Tibial artery (tissue), 4 donors: ENCODE results near the gene ADAMTS3.

Source experiments
- DNase-seq, 2 donors: peaks; one replicate each; pipeline ENCODE4 v3.0.0-alpha.2; 2019
- H3K27ac ChIP-seq, 2 donors: fragments of 200-600 bp; sonication (generic) in 1 of 2; 1 replicate in 1 of 2; 2 replicates in 1 of 2; pipeline ENCODE4 v1.5.1; 2018 to 2019; ENCODE audit warnings: mild to moderate bottlenecking in 1 of 2
- H3K27me3 ChIP-seq, 2 donors: fragments of 200-600 bp; sonication (generic) in 1 of 2; one replicate each; pipeline versions ENCODE4 v1.5.1 to v1.6.0; 2016 to 2019
- H3K36me3 ChIP-seq, 3 donors: fragments of 200-600 bp; sonication (generic) in 2 of 3; one replicate each; pipeline ENCODE4 v1.5.1; 2016 to 2019; ENCODE audit warnings: mild to moderate bottlenecking in 2 of 3
- H3K4me1 ChIP-seq, 4 donors: fragments of 200-600 bp; sonication (generic) in 2 of 4; 1 replicate in 3 of 4; 2 replicates in 1 of 4; pipeline ENCODE4 v1.5.1; 2016 to 2019
- H3K4me3 ChIP-seq, 2 donors: fragments of 200-600 bp; sonication (generic) in 1 of 2; 1 replicate in 1 of 2; 2 replicates in 1 of 2; pipeline ENCODE4 v1.5.1; 2018 to 2019; ENCODE audit warnings: mild to moderate bottlenecking in 2 of 2
- H3K9me3 ChIP-seq, 3 donors: fragments of 200-600 bp; sonication (generic) in 1 of 3; one replicate each; pipeline ENCODE4 v1.5.1; 2016 to 2019
- CTCF ChIP-seq, 2 experiments: fragments of 200-600 bp in 1 of 2; fragments of 450-650 bp in 1 of 2; IDR thresholded peaks; one replicate each; pipeline ENCODE4 v1.5.1; 2017 to 2019; ENCODE audit warnings: antibody characterized with exemption in 2 of 2, mild to moderate bottlenecking in 1 of 2, moderate library complexity in 1 of 2
- intact Hi-C: fragments of 100-400 bp; cut with DNase I; formaldehyde crosslinking; loops from one replicate; pipeline ENCODE4 v1.15.0; 2023; ENCODE audit warnings: low total_unique reads

Gene ADAMTS3

GRCh38 chr4:72313121-72313520 lies 255.9 kb downstream of the ADAMTS3 start:
- intact Hi-C loops = no loop called here
- no peak for DNase-seq
- Histone ChIP-seq H3K27ac (peak overlapping the region; percentile 60 to 63), H3K4me3 (no peak overlapping the region), H3K27me3 (no peaks in the 10 kb centered on the region), H3K36me3 (no peaks in the 10 kb centered on the region), H3K4me1 (peaks cover 0 to 46% (median 28%) of the 10 kb centered on the region in 4 donors), H3K9me3 (no peaks in the 10 kb centered on the region)
- TF ChIP-seq CTCF (IDR thresholded peaks at IDR 0.05) = no peak

- Histone ChIP-seq H3K4me3 (no peak overlapping the region), H3K36me3 (no peaks in the 10 kb centered on the region), H3K4me1 (peaks cover 0 to 46% (median 28%) of the 10 kb centered on the region in 4 donors), H3K9me3 (no peaks in the 10 kb centered on the region), H3K27ac (peak overlapping the region; percentile 60 to 63), H3K27me3 (no peaks in the 10 kb centered on the region)
- DNase-seq = peak; percentile 85 to 89
- intact Hi-C loops = no loop called here
- TF ChIP-seq CTCF (IDR thresholded peaks at IDR 0.05) = no peak
Observed at GRCh38 chr4:72312032-72312650, 256.9 kb downstream of the ADAMTS3 start.

GRCh38 chr4:72311291-72311690 lies 257.7 kb downstream of the ADAMTS3 start:
- H3K27ac ChIP-seq = peak overlapping the region; percentile 60 to 63
- H3K9me3 ChIP-seq = no peaks in the 10 kb centered on the region
- H3K4me1 ChIP-seq = peaks cover 0 to 46% (median 28%) of the 10 kb centered on the region in 4 donors
- TF ChIP-seq CTCF (IDR thresholded peaks at IDR 0.05) = no peak
- DNase-seq = no peak
- no peaks in the 10 kb centered on the region for H3K36me3 ChIP-seq
- H3K4me3 ChIP-seq = no peak overlapping the region
- H3K27me3 ChIP-seq = no peaks in the 10 kb centered on the region
- intact Hi-C loops = no loop called here

- H3K36me3 ChIP-seq = no peaks in the 10 kb centered on the region
- intact Hi-C loops = no loop called here
- no peak for TF ChIP-seq CTCF (IDR thresholded peaks at IDR 0.05)
- no peak for DNase-seq
- H3K27me3 ChIP-seq = no peaks in the 10 kb centered on the region
- no peaks in the 10 kb centered on the region for H3K9me3 ChIP-seq
- no peak overlapping the region for H3K4me3 ChIP-seq
- no peaks in the 10 kb centered on the region for H3K4me1 ChIP-seq
- H3K27ac ChIP-seq = no peak overlapping the region
Observed at GRCh38 chr4:72305620-72306019, 263.4 kb downstream of the ADAMTS3 start.

- no peak for DNase-seq
- Histone ChIP-seq H3K27me3 (no peaks in the 10 kb centered on the region), H3K4me3 (no peak overlapping the region), H3K9me3 (no peaks in the 10 kb centered on the region), H3K36me3 (no peaks in the 10 kb centered on the region), H3K4me1 (no peaks in the 10 kb centered on the region), H3K27ac (no peak overlapping the region)
- TF ChIP-seq CTCF (IDR thresholded peaks at IDR 0.05) = no peak
- intact Hi-C loops = no loop called here
Observed at GRCh38 chr4:72305080-72305479, 263.9 kb downstream of the ADAMTS3 start.
